ENCODE data around the gene ANO2. TPM values are rescaled to one million over a fixed set of nuclear protein-coding genes. Genes with fewer than 3 reads are reported as not detected.
A peak's percentile ranks its signal among the peaks of the same experiment; 100 is the strongest.

Gene ANO2
- total and polyA plus RNA-seq, 2 experiments from 2014 or later: 0.21 TPM; not detected in 1

- TF ChIP-seq CTCF (IDR thresholded peaks at IDR 0.05; ENCODE audit: low read depth, low read length): no peak
- H3K9me3 ChIP-seq (ENCODE audit: low read depth): no peaks in the 10 kb centered on the region
- no peak overlapping the region for H3K4me3 ChIP-seq
- no peaks in the 10 kb centered on the region for H3K36me3 ChIP-seq
- H3K4me1 ChIP-seq (ENCODE audit: low read depth): no peaks in the 10 kb centered on the region
- no peak overlapping the region for H3K27ac ChIP-seq
- DNase-seq (ENCODE audit: low read depth in 1 of 2, low spot score in 1 of 2): no peak
- no peaks in the 10 kb centered on the region for H3K27me3 ChIP-seq
These were observed 214.1 kb downstream of the ANO2 start for GRCh38 chr12:5730962-5731361.

DNA sequence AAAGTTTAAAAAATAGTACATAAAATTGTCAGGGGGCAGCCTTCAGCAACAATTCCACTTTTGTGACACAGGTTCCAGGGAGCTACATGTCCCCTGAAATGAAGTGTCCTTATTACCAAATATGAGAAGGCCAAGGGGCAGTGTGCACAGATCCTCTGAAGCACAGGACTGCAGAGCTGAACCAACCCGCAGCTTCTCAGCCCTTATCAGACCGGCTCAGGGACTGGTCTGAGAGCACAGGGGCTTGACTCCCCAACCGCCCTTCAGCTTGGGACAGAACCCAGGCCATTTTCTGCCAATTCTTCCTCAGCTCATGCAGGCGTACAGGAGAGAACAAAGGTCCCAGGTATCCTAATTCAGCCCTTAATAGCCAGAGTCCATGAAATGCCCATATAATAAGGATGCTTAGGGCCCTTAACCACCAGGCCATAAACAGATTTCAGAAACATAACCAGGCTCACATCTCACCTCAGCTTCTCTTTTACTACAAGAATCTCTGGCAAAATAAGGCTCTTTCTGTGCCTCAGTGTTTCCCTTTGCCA, 221.3 kb downstream of the ANO2 start:
- TF ChIP-seq CTCF (IDR thresholded peaks at IDR 0.05; ENCODE audit: low read depth, low read length): no peak
- peak in 1 of 2 donors; percentile 39 for DNase-seq (ENCODE audit: low read depth in 1 of 2, low spot score in 1 of 2)
- H3K27me3 ChIP-seq: no peaks in the 10 kb centered on the region
- no peaks in the 10 kb centered on the region for H3K36me3 ChIP-seq
- no peak overlapping the region for H3K4me3 ChIP-seq
- peaks cover 15% of the 10 kb centered on the region for H3K4me1 ChIP-seq (ENCODE audit: low read depth)
- no peaks in the 10 kb centered on the region for H3K9me3 ChIP-seq (ENCODE audit: low read depth)
- H3K27ac ChIP-seq: no peak overlapping the region

DNA sequence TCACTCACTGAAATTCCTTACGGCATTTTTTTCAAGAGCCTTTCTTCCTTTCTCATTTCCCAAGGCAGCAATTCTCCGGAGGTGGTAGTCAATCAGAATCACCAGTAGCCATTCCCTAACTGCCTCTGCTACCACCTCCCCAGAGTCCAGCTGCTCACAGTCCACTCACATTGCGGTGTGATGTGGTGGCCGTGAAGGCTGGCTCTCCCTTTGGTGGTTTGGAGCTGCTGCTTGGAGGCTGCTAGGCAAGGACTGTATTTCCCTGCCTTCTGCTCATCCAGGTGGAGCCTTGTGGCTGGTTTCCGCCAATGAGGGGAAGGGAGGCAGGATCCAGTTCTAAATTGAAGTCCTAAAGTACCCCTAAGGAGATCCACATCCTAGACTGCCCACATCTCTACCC, 222.0 kb downstream of the ANO2 start:
- DNase-seq (ENCODE audit: low read depth in 1 of 2, low spot score in 1 of 2): no peak
- Histone ChIP-seq H3K27ac (no peak overlapping the region), H3K36me3 (no peaks in the 10 kb centered on the region), H3K9me3 (ENCODE audit: low read depth) (no peaks in the 10 kb centered on the region), H3K4me3 (no peak overlapping the region), H3K4me1 (ENCODE audit: low read depth) (peaks cover 15% of the 10 kb centered on the region), H3K27me3 (no peaks in the 10 kb centered on the region)
- TF ChIP-seq CTCF (IDR thresholded peaks at IDR 0.05; ENCODE audit: low read depth, low read length): no peak

DNA sequence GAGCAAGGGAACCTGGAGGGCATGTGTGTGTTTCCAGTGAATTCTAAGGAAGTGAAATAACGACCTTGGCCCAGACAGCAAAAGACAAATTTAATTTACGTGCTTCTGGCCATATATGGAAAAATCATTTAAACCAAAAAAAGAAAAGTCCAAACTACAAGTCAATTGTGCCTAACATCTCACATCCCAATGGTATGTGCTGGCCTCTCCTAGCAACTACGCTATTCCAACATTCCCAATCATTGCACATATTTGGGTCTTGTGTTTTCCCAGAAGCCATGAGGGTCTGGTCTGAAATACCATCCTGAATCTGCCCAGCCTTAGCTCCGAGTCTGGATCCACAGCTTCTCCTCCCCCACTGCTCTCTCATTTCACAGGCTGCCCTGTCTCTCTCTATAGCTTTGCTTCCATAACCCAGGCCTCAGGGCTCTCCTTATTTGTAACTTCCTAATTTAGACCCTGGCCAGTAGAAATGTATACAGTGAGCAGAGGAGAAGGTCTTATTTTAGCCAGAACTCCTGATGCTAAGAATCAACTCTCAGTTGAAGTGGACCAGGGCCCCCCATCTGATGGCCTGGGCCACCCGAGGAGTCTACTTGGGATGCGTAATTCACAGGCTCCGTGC, 224.6 kb downstream of the ANO2 start:
- no peak overlapping the region for H3K4me3 ChIP-seq
- no peaks in the 10 kb centered on the region for H3K36me3 ChIP-seq
- peak overlapping the region; percentile 57 for H3K27ac ChIP-seq
- peak in 1 of 2 donors; percentile 71 for DNase-seq (ENCODE audit: low read depth in 1 of 2, low spot score in 1 of 2)
- TF ChIP-seq CTCF (IDR thresholded peaks at IDR 0.05; ENCODE audit: low read depth, low read length): no peak
- H3K27me3 ChIP-seq: no peaks in the 10 kb centered on the region
- H3K4me1 ChIP-seq (ENCODE audit: low read depth): peaks cover 15% of the 10 kb centered on the region
- H3K9me3 ChIP-seq (ENCODE audit: low read depth): no peaks in the 10 kb centered on the region

- DNase-seq (ENCODE audit: low read depth in 1 of 2, low spot score in 1 of 2): no peak
- H3K4me1 ChIP-seq (ENCODE audit: low read depth): peaks cover 15% of the 10 kb centered on the region
- no peak overlapping the region for H3K27ac ChIP-seq
- no peaks in the 10 kb centered on the region for H3K36me3 ChIP-seq
- H3K4me3 ChIP-seq: no peak overlapping the region
- TF ChIP-seq CTCF (IDR thresholded peaks at IDR 0.05; ENCODE audit: low read depth, low read length): no peak
- no peaks in the 10 kb centered on the region for H3K27me3 ChIP-seq
- no peaks in the 10 kb centered on the region for H3K9me3 ChIP-seq (ENCODE audit: low read depth)
These were observed 226.4 kb downstream of the ANO2 start for GRCh38 chr12:5718680-5719079.

Measured in cardiac muscle cell (in vitro differentiated cells and primary cell).